HEK293T (cell line): Measurements from ENCODE around the gene TKFC.

ENCODE experiments used
- BHLHE40 ChIP-seq: fragments of 450-650 bp; IDR thresholded peaks from 2 replicates; pipeline ENCODE4 v1.6.1; 2016; ENCODE audit warnings: mild to moderate bottlenecking, moderate library complexity, borderline replicate concordance
- ELF4 ChIP-seq: fragments of 450-650 bp; IDR thresholded peaks from 2 replicates; pipeline ENCODE4 v1.6.1; 2017; ENCODE audit warnings: antibody characterized with exemption
- FOXK2 ChIP-seq: fragments of 450-650 bp; IDR thresholded peaks from 2 replicates; pipeline ENCODE4 v1.6.1; 2016; ENCODE audit warnings: mild to moderate bottlenecking
- FOXM1 ChIP-seq: fragments of 450-650 bp; IDR thresholded peaks from 2 replicates; pipeline ENCODE4 v1.6.1; 2017; ENCODE audit warnings: mild to moderate bottlenecking, borderline replicate concordance
- L3MBTL2 ChIP-seq: fragments of 450-650 bp; conservative IDR thresholded peaks from 2 replicates; pipeline ENCODE4 v1.6.1; 2016; ENCODE audit warnings: mild to moderate bottlenecking
- NFRKB ChIP-seq: fragments of 450-650 bp; IDR thresholded peaks from 2 replicates; pipeline ENCODE4 v1.6.1; 2016; ENCODE audit warnings: mild to moderate bottlenecking, moderate library complexity

- TF ChIP-seq FOXM1 (no peak), ELF4 (no peak), L3MBTL2 (no peak), FOXK2 (no peak), NFRKB (no peak), BHLHE40 (no peak)
Observed at GRCh38 chr11:61309141-61309540, 23.9 kb upstream of the TKFC start.
